Kidney epithelial cell (primary cell): ENCODE results near the gene LGMN. TPM values are rescaled to one million over a fixed set of nuclear protein-coding genes. Genes with fewer than 3 reads are reported as not detected.
A peak's percentile ranks its signal among the peaks of the same experiment; 100 is the strongest.
"Not testable (repeated sequence)": the region's sequence is repeated elsewhere in the genome, so short reads cannot be mapped to it uniquely, and the experiment has no call there.

Source experiments
- DNase-seq: peaks from one replicate; pipeline ENCODE4 v3.0.0-alpha.2; 2010; ENCODE audit warnings: low read depth
- H3K27me3 ChIP-seq: 2 replicates; pipeline ENCODE4 v1.6.0; 2011; ENCODE audit warnings: low read length; ENCODE audit not compliant: control insufficient read depth, insufficient read depth
- H3K36me3 ChIP-seq: 2 replicates; pipeline ENCODE4 v1.5.1; 2011; ENCODE audit warnings: low read length; ENCODE audit not compliant: control insufficient read depth, insufficient read depth
- H3K4me3 ChIP-seq: 2 replicates; pipeline ENCODE4 v1.5.1; 2011; ENCODE audit warnings: low read depth, mild to moderate bottlenecking, control low read depth, low read length
- total RNA-seq: library from RNA; depleted of rRNA; stranded (reverse); fragments of >200 nt; gene quantifications from 2 replicates; pipeline ENCODE4 v1.2.3, GENCODE V29; 2015
- TF ChIP-seq, protein P1 (sequence below): IDR thresholded peaks from 2 replicates; pipeline ENCODE4 v1.5.1; 2011; ENCODE audit warnings: mild to moderate bottlenecking, moderate library complexity, low read length, control low read depth, inconsistent platforms; ENCODE audit not compliant: insufficient read depth, poor library complexity, severe bottlenecking

LGMN gene
- total RNA-seq, 1 donor from 2014 or later = 56.9 TPM

DNA sequence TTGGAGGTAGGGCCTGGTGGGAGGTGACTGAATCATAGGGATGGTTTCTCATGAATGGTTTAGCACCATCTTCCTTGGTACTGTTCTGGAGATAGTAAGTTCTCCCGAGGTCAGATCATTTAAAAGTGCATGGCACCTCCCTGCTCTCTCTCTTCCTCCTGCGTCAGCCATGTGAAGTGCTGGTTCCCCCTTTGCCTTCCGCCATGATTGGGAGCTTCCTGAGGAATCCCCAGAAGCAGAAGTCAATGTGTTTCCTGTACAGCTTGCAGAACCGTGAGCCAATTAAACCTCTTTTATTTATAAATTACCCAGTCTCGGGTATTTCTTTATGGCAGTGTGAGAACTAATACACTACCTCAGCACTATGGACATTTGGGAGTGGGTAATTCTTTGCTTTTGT, 4.8 kb upstream of the LGMN start:
- TF ChIP-seq, protein P1, sequence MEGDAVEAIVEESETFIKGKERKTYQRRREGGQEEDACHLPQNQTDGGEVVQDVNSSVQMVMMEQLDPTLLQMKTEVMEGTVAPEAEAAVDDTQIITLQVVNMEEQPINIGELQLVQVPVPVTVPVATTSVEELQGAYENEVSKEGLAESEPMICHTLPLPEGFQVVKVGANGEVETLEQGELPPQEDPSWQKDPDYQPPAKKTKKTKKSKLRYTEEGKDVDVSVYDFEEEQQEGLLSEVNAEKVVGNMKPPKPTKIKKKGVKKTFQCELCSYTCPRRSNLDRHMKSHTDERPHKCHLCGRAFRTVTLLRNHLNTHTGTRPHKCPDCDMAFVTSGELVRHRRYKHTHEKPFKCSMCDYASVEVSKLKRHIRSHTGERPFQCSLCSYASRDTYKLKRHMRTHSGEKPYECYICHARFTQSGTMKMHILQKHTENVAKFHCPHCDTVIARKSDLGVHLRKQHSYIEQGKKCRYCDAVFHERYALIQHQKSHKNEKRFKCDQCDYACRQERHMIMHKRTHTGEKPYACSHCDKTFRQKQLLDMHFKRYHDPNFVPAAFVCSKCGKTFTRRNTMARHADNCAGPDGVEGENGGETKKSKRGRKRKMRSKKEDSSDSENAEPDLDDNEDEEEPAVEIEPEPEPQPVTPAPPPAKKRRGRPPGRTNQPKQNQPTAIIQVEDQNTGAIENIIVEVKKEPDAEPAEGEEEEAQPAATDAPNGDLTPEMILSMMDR = no peak
- no peak for DNase-seq
- Histone ChIP-seq H3K4me3 (no peak overlapping the region), H3K36me3 (no peaks in the 10 kb centered on the region), H3K27me3 (no peaks in the 10 kb centered on the region)

DNA sequence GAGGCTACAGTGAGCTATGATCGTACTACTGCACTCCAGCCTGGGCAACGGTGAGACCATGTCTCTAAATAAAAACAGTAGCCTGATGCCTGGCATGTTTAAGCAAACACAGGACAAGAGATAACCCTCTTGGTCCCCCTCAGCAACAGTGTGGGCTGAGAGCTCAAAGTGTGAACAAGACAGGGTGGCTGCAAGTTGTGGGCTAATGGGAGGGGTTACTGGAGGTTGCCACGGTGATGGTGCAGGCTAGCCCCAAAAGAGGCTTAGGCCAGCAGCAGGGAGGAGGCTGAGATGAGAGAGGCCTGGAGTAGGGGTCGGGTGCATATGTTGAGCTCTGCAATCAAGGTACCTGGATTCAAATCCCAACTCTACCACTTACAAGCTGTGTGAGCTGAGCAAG, 3.4 kb upstream of the LGMN start:
- H3K36me3 ChIP-seq = no peaks in the 10 kb centered on the region
- H3K27me3 ChIP-seq = no peaks in the 10 kb centered on the region
- no peak overlapping the region for H3K4me3 ChIP-seq
- DNase-seq = no peak
- TF ChIP-seq, protein P1 = no peak

DNA sequence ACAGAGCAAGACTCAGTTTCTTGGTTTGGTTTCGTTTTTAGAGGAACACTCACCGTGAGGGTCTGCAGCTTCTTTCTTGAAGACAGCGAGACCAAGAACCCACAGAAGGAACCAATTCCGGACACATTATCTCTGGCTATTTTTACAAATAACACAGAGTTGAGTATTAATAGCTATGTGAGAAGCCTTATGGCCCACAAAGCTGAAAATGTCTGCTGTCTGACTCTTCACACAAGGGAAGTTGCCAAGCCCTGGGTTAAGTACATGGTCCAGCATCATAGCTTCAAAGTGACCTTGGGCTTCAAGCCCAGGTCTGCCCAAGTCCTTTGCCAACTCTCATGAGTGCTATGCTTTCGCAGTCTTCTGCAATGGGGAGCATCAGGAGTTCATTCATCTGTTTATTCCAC, 2.6 kb upstream of the LGMN start:
- no peak for DNase-seq
- no peak overlapping the region for H3K4me3 ChIP-seq
- TF ChIP-seq, protein P1 = no peak
- no peaks in the 10 kb centered on the region for H3K36me3 ChIP-seq
- H3K27me3 ChIP-seq = no peaks in the 10 kb centered on the region

DNA sequence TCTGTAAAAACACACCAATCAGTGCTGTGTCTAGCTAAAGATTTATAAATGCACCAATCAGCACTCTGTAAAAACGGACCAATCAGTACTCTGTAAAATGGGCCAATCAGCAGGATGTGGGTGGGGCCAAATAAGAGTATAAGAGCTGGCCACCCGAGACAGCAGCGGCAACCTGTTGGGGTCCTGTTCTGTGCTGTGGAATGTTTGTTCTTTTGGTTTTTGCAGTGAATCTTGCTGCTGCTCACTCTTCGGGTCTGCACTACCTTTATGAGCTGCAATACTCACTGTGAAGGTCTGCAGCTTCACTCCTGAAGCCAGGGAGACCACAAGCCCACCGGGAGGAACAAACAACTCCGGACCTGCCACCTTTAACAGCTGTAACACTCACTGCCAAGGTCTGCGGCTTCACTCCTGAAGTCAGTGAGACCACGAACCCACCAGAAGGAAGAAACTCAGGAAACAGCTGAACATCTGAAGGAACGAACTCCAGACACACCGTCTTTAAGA, 1.8 kb upstream of the LGMN start:
- not testable (repeated sequence) for H3K36me3 ChIP-seq, H3K27me3 ChIP-seq, DNase-seq, H3K4me3 ChIP-seq

DNA sequence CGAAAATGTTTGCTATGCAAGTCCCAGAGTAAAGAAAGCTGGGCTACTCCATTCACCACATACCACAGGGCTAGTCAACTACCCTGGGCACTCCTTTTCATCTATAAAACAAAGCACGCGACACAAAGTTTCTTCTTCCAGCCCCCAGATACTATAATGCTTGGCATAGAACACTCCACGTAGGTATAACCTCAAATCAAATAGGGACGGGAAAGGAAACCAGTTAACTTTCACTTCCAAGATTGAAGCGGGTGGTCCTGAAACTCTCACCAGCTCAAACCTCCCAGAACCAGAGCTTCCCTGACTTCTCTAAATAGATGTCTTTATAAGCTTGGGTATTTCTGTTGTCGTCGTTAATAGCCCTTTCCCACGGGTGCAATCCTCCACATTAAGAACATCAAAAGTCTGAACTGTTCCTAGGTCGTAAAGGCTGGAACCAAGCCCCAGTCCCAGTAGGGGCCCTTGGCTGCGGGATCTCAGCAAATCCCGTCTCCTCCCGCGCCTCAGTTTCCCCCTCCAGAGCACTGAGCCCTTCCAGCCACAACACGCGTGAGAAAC, 647 bp downstream of the LGMN start:
- H3K27me3 ChIP-seq = no peaks in the 10 kb centered on the region
- TF ChIP-seq, protein P1 = no peak
- H3K4me3 ChIP-seq = peak overlapping the region; percentile 69
- no peak for DNase-seq
- H3K36me3 ChIP-seq = no peaks in the 10 kb centered on the region

DNA sequence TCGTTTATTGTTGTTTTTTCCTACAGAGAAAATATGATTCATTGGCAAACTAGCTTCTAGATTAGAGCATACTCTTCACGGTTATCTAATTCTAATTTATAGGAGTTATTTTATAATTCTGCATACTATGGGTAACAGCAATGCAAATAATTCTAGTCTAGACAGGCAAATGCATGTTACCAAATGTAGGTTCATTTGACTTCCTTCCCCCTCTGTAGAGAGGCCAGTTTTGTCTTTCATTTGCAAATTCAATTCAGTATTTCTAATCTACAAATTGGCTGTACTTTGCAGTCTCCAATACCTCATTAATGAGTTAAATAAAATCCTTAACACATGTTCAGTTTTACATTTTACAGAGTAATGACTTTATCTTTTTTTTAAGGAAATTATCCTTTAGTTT, 4.2 kb downstream of the LGMN start:
- H3K36me3 ChIP-seq = no peaks in the 10 kb centered on the region
- no peaks in the 10 kb centered on the region for H3K27me3 ChIP-seq
- no peak overlapping the region for H3K4me3 ChIP-seq
- TF ChIP-seq, protein P1 = no peak
- DNase-seq = no peak
